ENCODE data around the gene FMO1.

Gene FMO1

DNA sequence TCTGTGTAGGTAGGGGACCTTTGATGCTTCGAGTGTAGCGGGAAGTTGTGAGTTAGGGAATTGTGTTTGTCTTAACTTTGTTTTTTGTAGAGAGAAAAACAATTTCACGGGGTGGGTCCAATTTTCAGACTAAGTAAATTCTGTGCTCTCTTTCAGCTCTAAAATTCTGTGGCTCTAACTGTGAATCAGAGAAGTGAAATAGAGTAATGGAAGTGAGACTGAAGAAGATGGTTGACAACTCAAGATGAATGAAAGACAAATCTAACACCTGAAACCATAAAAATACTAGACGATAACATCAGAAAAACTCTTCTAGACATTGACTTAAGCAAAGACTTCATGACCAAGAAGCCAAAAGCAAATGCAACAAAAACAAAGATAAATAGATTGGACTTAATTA is 4.4 kb upstream of the FMO1 start:
- DNase-seq: no peak

- DNase-seq: peak; percentile 37
Observed at GRCh38 chr1:171245458-171246064, 2.7 kb upstream of the FMO1 start.

GRCh38 chr1:171247501-171247900 is 793 bp upstream of the FMO1 start:
- no peak for DNase-seq

GRCh38 chr1:171248841-171249240 is 547 bp downstream of the FMO1 start:
- DNase-seq: no peak

DNA sequence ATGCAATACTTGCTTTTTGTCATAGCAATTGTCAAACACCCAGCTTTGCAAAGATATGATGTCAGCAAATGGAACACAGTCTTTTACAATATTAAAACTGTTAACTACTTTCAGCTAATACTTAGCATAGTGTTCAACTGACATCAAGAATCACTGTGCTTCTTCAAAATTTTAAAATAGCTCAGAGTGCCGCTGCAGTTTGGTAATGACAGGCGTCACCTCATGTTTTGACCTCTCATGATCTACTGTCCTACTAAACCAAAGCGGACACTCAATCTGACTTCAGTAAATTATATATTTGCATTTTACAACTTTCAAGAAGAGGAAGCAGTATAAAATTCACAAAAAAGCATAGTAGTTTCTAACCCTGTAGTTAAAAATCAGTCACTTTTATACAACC is 2.0 kb downstream of the FMO1 start:
- DNase-seq: no peak

GRCh38 chr1:171251042-171251951 is 3.0 kb downstream of the FMO1 start:
- peak; percentile 2 for DNase-seq

DNA sequence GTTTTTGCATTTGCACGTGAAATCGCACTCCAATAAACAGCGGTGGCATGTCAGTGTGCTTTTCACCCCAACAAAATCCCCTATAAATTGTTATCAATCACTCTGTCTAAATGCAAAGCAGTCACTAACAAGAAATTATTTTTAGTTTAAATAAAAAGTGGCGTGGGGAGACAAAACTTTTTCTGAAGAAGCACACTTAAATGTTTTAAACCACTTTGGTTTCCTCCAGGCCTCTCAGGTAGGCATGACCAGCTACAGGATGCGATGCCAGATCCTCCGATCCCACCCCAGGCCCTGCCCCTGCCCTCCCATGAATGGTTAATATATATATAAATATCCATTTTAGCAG is 3.6 kb downstream of the FMO1 start:
- DNase-seq: no peak

- no peak for DNase-seq
Observed at GRCh38 chr1:171252482-171252881, 4.2 kb downstream of the FMO1 start.

- DNase-seq: no peak
Observed at GRCh38 chr1:171254859-171255258, 6.6 kb downstream of the FMO1 start.

DNA sequence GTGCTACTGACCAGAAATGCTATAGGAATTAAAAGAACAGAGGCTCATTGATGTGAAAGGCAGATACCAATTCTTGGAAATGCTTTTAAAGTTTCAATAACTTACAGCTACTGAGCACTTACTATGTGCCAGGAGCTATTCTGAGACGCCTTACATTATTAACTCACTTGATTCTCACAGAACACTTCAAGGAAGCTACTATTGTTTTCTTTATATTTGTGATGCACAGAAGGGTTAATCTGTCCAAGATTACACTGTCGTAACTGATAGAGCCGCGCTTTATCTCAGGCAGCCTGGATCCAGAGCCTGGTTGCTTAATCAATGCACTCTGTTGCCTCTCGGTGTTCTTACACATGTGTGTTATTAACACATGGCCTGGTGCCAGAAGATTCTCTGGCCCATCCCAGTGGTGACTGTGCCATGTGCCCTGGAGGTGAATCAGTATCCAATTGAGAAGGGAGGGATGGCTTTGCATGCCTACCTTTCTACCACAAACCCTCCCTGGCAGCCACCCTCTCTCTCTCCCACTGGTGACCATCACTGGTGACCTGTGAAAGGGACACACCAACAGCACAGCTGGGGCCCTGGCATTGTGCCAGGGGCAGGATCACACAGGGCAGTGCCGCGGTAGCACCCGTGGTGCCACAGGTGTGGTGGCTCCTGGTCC is 8.8 kb downstream of the FMO1 start:
- DNase-seq: no peak

- no peak for DNase-seq
Observed at GRCh38 chr1:171257607-171258076, 9.3 kb downstream of the FMO1 start.

GRCh38 chr1:171258429-171258828 is 10.1 kb downstream of the FMO1 start:
- no peak for DNase-seq

- DNase-seq: no peak
Observed at GRCh38 chr1:171258943-171259342, 10.6 kb downstream of the FMO1 start.

DNA sequence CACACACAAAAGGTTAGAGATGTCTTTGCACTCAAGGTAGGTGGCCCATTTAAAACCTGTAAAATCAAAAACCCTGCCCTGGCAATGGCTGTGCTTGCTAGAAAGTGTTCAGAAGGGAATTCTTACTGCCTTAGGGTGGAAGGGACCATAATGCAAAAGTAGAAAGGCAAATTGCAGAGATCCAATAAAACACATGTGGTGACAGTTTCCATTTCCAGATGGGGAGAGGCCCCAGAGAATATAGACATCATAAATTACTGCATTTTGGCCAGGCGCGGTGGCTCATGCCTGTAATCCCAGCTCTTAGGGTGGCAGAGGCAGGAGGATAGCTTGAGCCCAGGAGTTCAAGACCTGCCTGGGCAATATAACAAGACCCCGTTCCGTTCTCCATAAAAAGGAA is 13.0 kb downstream of the FMO1 start:
- DNase-seq: no peak

GRCh38 chr1:171263901-171264300 is 15.6 kb downstream of the FMO1 start:
- DNase-seq: no peak

- DNase-seq: no peak
Observed at GRCh38 chr1:171265686-171266085, 17.4 kb downstream of the FMO1 start.

DNA sequence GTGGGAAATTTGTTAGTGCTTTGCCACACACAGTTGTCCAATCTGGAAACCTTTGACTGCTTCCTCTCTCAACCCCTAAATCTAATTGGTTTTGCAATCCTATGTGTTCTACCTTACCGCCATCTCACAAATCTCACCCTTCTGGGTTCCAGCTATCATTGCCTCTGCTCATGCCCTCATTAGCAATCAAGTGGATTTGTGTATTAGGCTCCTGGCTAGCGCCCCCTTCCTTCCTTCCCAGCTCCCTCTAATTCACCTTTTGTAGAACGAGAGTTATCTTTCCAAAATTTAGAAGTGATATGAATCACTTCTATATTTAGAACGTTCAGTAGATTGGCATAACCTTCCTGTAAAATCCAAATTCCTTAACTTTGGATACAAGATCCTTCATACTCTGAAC is 18.6 kb downstream of the FMO1 start:
- no peak for DNase-seq

GRCh38 chr1:171267391-171267790 is 19.1 kb downstream of the FMO1 start:
- no peak for DNase-seq

DNA sequence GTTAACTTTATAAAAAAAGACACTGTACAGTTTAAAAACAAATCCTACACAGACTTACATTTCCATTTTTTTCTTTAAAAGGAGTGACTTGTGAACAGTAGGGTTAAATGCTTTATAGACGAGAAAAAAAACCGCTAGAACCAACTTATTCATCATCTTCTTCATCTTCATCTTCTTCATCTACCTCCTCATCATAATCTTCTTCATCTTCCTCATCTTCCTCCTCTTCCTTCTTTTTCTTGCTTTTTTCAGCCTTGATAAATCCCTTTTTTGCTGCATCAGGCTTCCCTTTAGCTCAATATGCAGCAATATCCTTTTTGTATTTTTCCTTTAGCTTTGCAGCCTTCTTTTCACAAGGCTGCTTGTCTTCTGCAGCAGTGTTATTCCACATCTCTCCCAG is 22.5 kb downstream of the FMO1 start:
- DNase-seq: no peak

DNA sequence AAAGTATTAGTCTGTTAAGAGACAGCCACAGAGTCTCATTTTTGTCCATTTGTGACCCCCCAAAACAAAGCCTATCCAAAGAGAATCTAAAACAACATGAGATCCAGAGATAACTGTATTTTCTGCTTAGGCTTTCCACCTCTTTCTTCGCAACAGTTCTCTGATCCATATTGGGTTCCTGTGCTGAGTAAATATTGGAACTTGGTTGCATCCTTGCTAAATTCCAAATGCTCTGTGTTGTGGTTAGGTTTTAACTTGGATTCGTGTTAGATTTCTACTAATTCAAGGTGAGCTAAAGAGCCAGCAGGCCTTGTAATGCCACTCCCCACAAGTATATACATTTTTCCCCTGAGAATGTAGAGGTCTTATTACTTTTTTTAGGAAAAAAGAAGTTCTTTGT is 29.2 kb downstream of the FMO1 start:
- DNase-seq: no peak

DNA sequence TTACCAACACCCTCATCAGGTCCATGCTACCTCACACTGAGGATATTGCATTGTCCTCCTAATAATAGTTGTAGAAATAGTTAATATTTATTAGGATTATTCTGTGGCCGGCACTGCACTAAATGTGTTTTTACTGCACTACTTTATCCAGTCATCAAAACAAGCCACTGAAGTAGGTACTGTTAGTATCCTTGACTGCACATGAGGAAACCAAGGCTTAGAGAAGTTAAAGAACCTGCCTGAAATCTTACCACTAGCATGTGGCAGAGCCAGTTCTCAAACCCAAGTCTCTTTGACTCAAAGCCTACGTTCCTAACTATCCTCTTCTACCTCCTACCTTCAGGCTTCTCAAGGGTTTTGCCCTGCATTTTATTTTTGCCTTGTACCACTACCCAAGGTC is 30.9 kb downstream of the FMO1 start:
- DNase-seq: no peak

- DNase-seq: no peak
Observed at GRCh38 chr1:171279678-171280077, 31.4 kb downstream of the FMO1 start.

DNA sequence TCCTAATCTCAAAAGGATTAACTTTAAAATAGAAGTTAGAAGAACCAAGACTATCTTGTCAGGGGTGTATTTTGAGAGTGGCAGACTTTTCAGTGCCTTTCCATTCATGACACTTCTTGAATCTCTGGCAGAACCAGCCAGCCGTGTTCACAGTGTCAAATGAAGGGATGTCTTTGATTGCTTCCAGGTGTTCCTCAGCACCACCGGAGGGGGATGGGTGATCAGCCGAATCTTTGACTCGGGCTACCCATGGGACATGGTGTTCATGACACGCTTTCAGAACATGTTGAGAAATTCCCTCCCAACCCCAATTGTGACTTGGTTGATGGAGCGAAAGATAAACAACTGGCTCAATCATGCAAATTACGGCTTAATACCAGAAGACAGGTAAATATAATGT is 32.3 kb downstream of the FMO1 start:
- DNase-seq: no peak

Measured in CD4-positive, alpha-beta T cell treated with Interleukin-12 subunit alpha and Interleukin-12 subunit beta, for 1 hour (primary cell).